HG02970 (cell line): ENCODE data around the gene CCSER2.
"Not testable (repeated sequence)": the region's sequence is repeated elsewhere in the genome, so short reads cannot be mapped to it uniquely, and the experiment has no call there.

ENCODE experiments used
- ATAC-seq: cut with Tn5 transposase; IDR thresholded peaks from one replicate; pipeline ENCODE4 v1.9.1; 2021; ENCODE audit warnings: mild to moderate bottlenecking, moderate library complexity, moderate number of reproducible peaks; ENCODE audit not compliant: unreplicated experiment, low FRiP score

Gene CCSER2

GRCh38 chr10:84310470-84310869 lies 17.9 kb upstream of the CCSER2 start:
- ATAC-seq: no peak

- no peak for ATAC-seq
Observed at GRCh38 chr10:84311576-84311975, 16.8 kb upstream of the CCSER2 start.

- ATAC-seq: no peak
Observed at GRCh38 chr10:84312816-84313215, 15.6 kb upstream of the CCSER2 start.

- no peak for ATAC-seq
Observed at GRCh38 chr10:84314275-84314674, 14.1 kb upstream of the CCSER2 start.

GRCh38 chr10:84317174-84317573 lies 11.2 kb upstream of the CCSER2 start:
- ATAC-seq: no peak

GRCh38 chr10:84321902-84322301 lies 6.5 kb upstream of the CCSER2 start:
- no peak for ATAC-seq

- not testable (repeated sequence) for ATAC-seq
Observed at GRCh38 chr10:84323566-84323965, 4.8 kb upstream of the CCSER2 start.

GRCh38 chr10:84326995-84327394 lies 1.4 kb upstream of the CCSER2 start:
- not testable (repeated sequence) for ATAC-seq

GRCh38 chr10:84329196-84329611 lies 815 bp downstream of the CCSER2 start:
- peak; percentile 8 for ATAC-seq

- ATAC-seq: peak; percentile 53
Observed at GRCh38 chr10:84329986-84330651, 1.7 kb downstream of the CCSER2 start.

GRCh38 chr10:84331091-84331490 lies 2.7 kb downstream of the CCSER2 start:
- no peak for ATAC-seq

- ATAC-seq: peak; percentile 33
Observed at GRCh38 chr10:84333864-84334451, 5.6 kb downstream of the CCSER2 start.

- no peak for ATAC-seq
Observed at GRCh38 chr10:84334811-84335210, 6.4 kb downstream of the CCSER2 start.

- ATAC-seq: no peak
Observed at GRCh38 chr10:84335516-84335915, 7.1 kb downstream of the CCSER2 start.

GRCh38 chr10:84336406-84337090 lies 8.2 kb downstream of the CCSER2 start:
- no peak for ATAC-seq

GRCh38 chr10:84337199-84337598 lies 8.8 kb downstream of the CCSER2 start:
- no peak for ATAC-seq

GRCh38 chr10:84339025-84339424 lies 10.6 kb downstream of the CCSER2 start:
- no peak for ATAC-seq

- ATAC-seq: no peak
Observed at GRCh38 chr10:84340187-84340586, 11.8 kb downstream of the CCSER2 start.

GRCh38 chr10:84340632-84341537 lies 12.5 kb downstream of the CCSER2 start:
- no peak for ATAC-seq

GRCh38 chr10:84341538-84341856 lies 13.1 kb downstream of the CCSER2 start:
- no peak for ATAC-seq

- ATAC-seq: no peak
Observed at GRCh38 chr10:84341983-84342382, 13.6 kb downstream of the CCSER2 start.
